DLD1 (cell line): ENCODE measurements around the gene KIF19.

ENCODE experiments used
- in situ Hi-C: cut with HindIII; loops from 2 replicates; pipeline ENCODE4 v1.10.0; 2017; ENCODE audit warnings: low sequenced_read_pairs

KIF19 gene

GRCh38 chr17:74360899-74361229, 34.8 kb downstream of the KIF19 start:
- in situ Hi-C loops = no loop called here

DNA sequence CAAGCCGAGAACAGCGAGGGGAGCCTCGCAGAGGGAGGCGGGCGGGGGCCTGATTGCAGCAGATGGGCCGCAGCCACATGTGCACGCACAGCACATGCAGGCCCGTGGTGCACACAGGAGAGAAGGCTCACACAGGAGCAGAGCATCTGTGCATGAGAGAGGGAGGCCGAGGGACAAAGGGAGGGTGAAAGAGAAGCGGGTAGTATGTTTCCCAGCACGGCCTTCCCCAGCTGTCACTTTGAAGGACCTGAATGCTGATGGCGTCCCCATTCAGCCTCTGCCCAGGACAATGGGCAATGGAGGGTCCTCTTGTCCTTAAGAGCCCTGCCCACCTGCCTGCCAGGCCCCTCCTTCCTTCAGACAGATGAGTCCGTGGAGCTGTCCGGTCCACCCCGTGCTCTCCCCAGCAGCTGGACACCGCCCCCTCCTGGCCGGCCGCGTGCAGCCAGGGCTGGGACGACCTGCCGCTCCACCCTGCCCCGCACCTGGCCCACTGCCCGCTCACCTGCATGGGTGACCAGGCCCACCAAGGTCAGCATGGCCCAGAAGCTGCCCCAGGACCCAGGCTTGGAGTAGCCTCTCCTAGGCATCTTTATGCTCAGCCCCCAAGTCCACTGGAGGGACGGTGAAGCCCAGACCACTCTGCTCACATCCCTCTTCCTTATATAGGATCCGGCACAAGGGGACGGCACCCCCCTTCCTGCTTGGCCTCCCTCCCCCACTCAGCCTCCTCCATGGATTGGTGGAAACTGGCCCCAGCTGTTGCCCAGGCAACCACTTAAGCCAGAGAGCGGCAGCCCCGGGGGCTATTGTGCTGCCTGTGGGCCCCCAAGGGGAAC, 35.4 kb downstream of the KIF19 start, which contains the start of gene BTBD17:
Gene BTBD17 (minus strand): TSS at position 639 of the 839 bp plus-strand sequence. CDS start 49 bp downstream, at position 590.
- in situ Hi-C loops = no loop called here

- in situ Hi-C loops = no loop called here
Observed at GRCh38 chr17:74362069-74362405, 36.0 kb downstream of the KIF19 start.

GRCh38 chr17:74362810-74363498, 36.9 kb downstream of the KIF19 start:
- in situ Hi-C loops = no loop called here

GRCh38 chr17:74367206-74367605, 41.2 kb downstream of the KIF19 start, which contains the start of gene GPR142:
GPR142 (plus strand) TSS chr17:74367506; CDS start chr17:74369541, 2,035 bp downstream.
- in situ Hi-C loops = no loop called here

DNA sequence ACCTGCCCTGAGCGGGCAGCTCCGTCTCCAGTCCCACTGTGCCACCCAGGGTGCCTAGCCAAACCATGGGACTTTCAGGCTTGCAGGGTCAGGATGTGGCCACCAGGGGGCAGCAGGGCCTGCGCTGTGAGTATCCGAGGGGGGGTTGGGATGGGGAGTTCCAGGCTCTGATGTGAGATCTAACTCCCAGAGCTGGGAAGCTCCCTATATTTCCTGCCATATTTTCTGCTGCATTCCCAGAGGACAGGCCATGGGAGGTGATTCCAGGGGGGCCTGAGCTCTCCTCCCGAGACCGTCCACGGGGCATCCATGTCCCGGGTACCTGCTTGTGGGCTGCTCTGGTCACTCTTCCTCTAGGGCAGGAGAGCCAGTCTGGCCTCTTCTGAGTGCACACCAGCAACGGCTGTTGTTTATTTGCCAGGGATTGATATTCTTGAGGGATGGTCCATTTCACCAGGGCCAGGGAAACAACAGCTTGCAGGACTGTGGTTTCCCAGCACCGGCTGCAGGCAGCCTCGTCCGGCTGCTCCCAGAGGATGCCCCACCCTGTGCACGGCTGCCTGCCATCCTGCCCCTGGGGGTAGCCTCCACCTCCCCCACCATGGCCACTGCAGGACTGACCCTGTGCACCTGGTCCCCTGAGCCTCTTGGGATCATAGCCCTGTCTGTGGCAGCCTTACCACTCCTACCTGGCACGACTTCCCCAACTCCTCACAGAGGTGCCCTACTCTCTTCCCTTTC, 42.5 kb downstream of the KIF19 start:
- in situ Hi-C loops = no loop called here

DNA sequence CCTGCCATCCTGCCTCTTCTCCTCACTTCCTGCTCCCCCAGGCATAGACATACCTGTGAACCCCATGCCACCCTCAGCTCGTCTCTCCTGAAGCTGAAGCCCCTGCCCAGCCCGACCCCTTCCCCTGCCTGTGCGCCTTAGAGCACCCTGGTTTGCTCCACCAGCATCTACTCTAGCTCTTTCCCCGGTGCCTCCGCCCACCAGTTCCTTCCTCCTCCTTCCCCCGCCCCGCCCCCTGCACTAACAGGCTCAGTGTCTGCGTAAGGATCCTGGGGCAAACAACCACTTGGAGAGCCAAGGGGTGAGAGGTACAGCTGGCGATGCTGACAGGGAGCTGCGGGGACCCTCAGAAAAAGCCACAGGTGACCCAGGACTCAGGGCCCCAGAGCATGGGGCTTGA, 43.2 kb downstream of the KIF19 start:
- in situ Hi-C loops = no loop called here

GRCh38 chr17:74369665-74370490, 43.9 kb downstream of the KIF19 start:
- in situ Hi-C loops = no loop called here

GRCh38 chr17:74371653-74372147, 45.7 kb downstream of the KIF19 start:
- in situ Hi-C loops = no loop called here

DNA sequence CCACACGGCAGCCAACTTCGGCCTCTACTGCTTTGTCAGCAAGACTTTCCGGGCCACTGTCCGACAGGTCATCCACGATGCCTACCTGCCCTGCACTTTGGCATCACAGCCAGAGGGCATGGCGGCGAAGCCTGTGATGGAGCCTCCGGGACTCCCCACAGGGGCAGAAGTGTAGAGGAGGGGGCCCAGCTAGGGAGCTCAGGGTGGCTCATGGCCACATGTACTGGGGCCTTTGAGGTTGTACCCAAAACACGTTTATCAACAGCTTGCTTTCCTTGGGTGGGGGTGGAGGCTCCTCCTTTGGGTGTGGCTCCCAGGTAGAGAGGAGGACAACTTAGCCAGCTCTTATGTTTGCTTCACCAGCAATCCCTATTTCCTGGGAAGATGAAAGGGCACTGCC, 46.4 kb downstream of the KIF19 start:
- in situ Hi-C loops = no loop called here

DNA sequence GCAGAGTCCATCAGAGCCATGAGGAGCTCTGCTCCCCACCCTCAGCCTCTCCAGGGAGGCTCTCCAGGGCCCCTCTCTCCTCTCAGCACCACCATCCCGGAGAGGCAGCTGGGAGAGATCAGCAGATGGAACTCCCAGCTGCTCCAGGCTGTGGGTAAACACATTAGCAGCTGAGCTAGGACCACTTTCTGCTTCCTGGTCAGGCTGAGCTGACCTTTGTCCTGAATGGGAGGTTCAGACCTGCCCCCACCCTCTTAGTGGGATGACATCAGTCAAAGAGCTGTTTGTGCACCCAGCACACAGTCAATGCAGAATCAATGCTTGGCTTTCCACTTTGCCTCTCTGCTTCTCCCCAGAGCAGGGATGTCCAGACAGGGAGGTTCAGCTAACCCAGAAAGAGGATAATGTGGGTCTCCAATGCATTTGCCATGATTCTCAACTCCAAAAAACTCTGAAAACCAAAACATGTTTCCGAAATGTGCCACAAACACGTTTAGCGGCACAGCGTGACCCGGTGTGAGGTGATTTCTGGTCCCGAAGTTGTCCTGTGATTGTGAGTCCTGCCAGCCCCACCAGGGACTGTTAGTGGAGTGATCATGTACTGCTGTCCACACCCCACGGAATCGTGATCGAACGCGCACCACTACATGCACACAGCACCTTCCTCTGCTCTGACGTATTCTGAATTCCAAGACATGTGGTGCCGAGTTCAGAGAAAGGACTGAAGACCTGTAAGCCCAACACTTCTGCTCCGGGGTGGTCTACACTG, 48.0 kb downstream of the KIF19 start:
- in situ Hi-C loops = no loop called here

DNA sequence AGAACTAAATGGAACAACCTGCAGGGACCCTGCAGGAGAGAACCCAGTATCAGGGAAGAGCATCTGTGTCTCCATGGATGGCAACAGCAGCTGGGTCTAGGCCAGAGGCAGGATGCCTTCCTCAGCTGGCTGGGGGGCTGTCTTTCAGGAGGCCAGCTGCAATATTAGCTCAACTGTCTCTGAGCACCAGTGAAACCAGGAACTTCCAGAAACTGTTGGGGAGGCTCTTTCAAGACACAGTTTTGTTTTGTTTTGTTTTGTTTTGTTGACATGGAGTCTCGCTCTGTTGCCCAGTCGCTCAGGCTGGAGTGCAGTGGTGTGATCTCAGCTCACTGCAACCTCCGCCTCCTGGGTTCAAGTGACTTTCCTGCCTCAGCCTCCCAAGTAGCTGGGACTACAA, 48.8 kb downstream of the KIF19 start:
- in situ Hi-C loops = no loop called here

DNA sequence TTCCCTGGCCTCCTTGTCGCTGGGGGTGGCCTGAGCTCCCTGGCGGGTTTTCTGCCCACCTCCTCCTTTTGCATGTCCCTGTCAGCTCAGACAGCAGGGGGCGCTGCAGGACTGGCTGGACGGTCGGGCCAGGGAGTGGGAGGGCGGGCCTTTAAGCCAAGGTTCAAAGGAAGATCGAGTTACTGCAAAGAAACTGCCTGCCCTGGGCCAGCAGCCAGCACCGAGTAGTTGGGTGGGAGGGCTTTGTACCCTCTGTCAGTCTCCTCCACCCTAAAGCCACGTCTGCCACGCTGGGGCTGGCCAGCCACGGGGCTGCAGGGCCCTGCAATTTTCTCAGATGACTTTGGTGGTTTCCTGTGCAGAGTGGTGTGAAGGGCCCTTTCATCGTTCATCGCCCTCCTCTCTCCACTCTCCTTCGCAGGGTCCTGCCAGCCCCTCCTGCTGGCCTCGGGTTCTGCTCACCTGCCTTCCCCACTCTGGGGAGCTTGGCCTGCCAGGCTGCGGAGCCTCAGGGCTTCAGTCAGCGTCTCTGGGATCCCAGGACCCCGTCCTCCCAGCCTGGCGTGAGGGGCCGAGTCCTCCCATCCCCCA, 53.6 kb downstream of the KIF19 start:
- in situ Hi-C loops = no loop called here

GRCh38 chr17:74380086-74380958, 54.3 kb downstream of the KIF19 start:
- in situ Hi-C loops = no loop called here

- in situ Hi-C loops = no loop called here
Observed at GRCh38 chr17:74380959-74381808, 55.2 kb downstream of the KIF19 start.

- in situ Hi-C loops = no loop called here
Observed at GRCh38 chr17:74383141-74383540, 57.1 kb downstream of the KIF19 start.

DNA sequence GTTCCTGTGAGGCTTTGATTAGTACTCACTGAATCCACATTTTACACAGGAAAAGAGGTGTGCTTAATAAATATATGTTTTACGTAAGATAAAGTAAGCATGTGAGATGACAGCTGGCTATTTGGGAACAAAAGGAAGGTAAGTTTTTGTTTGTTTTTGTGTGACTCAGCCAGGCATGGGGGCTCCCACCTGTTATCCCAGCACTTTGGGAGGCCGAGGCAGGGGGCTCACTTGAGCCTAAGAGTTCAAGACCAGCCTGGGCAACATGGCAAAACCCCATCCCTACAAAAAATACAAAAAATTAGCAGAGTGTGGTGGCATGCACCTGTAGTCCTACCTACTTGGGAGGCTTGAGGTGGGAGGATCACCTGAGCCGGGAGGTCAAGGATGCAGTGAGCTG, 59.2 kb downstream of the KIF19 start:
- in situ Hi-C loops = no loop called here

GRCh38 chr17:74386386-74386785, 60.4 kb downstream of the KIF19 start:
- in situ Hi-C loops = no loop called here
